Measurements from ENCODE around the gene HCAR3. TPM values are rescaled to one million over a fixed set of nuclear protein-coding genes. Genes with fewer than 3 reads are reported as not detected.
"Not testable (repeated sequence)": the region's sequence is repeated elsewhere in the genome, so short reads cannot be mapped to it uniquely, and the experiment has no call there.

Gene HCAR3
- total RNA-seq = 4.3 TPM
- long read RNA-seq, transcript HCAR3-201 (1 exons, 2,137 nt) = major isoform, 6 of 7 reads
- long read RNA-seq, partial matches to known transcripts = 0 of 7 reads
- long read RNA-seq, other reads (novel, unspliced or antisense) = 1 of 7 reads

- H3K27me3 ChIP-seq; H3K4me1 ChIP-seq; H3K36me3 ChIP-seq; DNase-seq; H3K9me3 ChIP-seq; H3K27ac ChIP-seq; intact Hi-C loops (cut with DNase I); H3K4me3 ChIP-seq: not testable (repeated sequence)
- ATAC-seq = peak; percentile 62
Measured at GRCh38 chr12:122716658-122717057, at the start of gene HCAR3. Gene HCAR3, minus strand, starts transcription at chr12:122716811. Its CDS starts 74 bp downstream, at chr12:122716737.

- Histone ChIP-seq H3K27ac (no peak overlapping the region), H3K4me1 (peaks cover 10% of the 10 kb centered on the region), H3K4me3 (no peak overlapping the region), H3K9me3 (no peaks in the 10 kb centered on the region), H3K36me3 (peaks cover 68% of the 10 kb centered on the region), H3K27me3 (no peaks in the 10 kb centered on the region)
- intact Hi-C loops (cut with DNase I) = no loop called here
- no peak for TF ChIP-seq CTCF (IDR thresholded peaks at IDR 0.05)
- DNase-seq (no peak), ATAC-seq (no peak)
Measured at GRCh38 chr12:122757568-122757967, 41.0 kb upstream of the HCAR3 start.

GRCh38 chr12:122754790-122755189 lies 38.2 kb upstream of the HCAR3 start:
- no peak for ATAC-seq
- Histone ChIP-seq H3K27ac (no peak overlapping the region), H3K27me3 (no peaks in the 10 kb centered on the region), H3K4me1 (peaks cover 10% of the 10 kb centered on the region), H3K36me3 (peaks cover 50% of the 10 kb centered on the region), H3K4me3 (no peak overlapping the region), H3K9me3 (no peaks in the 10 kb centered on the region)
- TF ChIP-seq CTCF (IDR thresholded peaks at IDR 0.05) = no peak
- intact Hi-C loops (cut with DNase I) = loop anchor here (5.0 kb wide), 1 partner anchor 117 kb away; no protein-coding TSS in a partner anchor
- no peak for DNase-seq

- peak overlapping the region; percentile 90 for H3K27ac ChIP-seq
Measured at GRCh38 chr12:122753319-122753650, 36.7 kb upstream of the HCAR3 start.

GRCh38 chr12:122752464-122753318 lies 36.1 kb upstream of the HCAR3 start, which contains the start of gene DENR:
Gene DENR, plus strand, starts transcription at chr12:122752824. Its CDS starts 878 bp downstream, at chr12:122753702.
- peak within 1 kb of the TSS; percentile 97 for H3K4me3 ChIP-seq
- H3K4me1 ChIP-seq = peaks cover 10% of the 10 kb centered on the region
- ATAC-seq (peak; percentile 99), DNase-seq (peak; percentile 99)
- intact Hi-C loops (cut with DNase I) = loop anchor here (5.0 kb wide), 1 partner anchor 115 kb away; no protein-coding TSS in a partner anchor
- H3K27me3 ChIP-seq = no peaks in the 10 kb centered on the region
- peaks cover 39% of the 10 kb centered on the region for H3K36me3 ChIP-seq
- TF ChIP-seq CTCF (IDR thresholded peaks at IDR 0.05) = peak; percentile 81
- H3K9me3 ChIP-seq = no peaks in the 10 kb centered on the region
- H3K27ac ChIP-seq = peak within 1 kb of the TSS; percentile 90

More at GRCh38 chr12:122753319-122753650, 36.7 kb upstream of the HCAR3 start:
- DNase-seq (no peak), ATAC-seq (no peak)
- Histone ChIP-seq H3K4me1 (peaks cover 10% of the 10 kb centered on the region), H3K9me3 (no peaks in the 10 kb centered on the region), H3K4me3 (peak overlapping the region; percentile 97), H3K36me3 (peaks cover 45% of the 10 kb centered on the region), H3K27me3 (no peaks in the 10 kb centered on the region)
- no peak for TF ChIP-seq CTCF (IDR thresholded peaks at IDR 0.05)
- intact Hi-C loops (cut with DNase I) = loop anchor here (5.0 kb wide), 1 partner anchor 116 kb away; no protein-coding TSS in a partner anchor

- H3K36me3 ChIP-seq = peaks cover 21% of the 10 kb centered on the region
- not testable (repeated sequence) for H3K9me3 ChIP-seq, ATAC-seq, H3K27ac ChIP-seq, H3K27me3 ChIP-seq, DNase-seq, H3K4me3 ChIP-seq
- intact Hi-C loops (cut with DNase I) = loop anchor here (5.0 kb wide), 1 partner anchor 114 kb away; no protein-coding TSS in a partner anchor
- H3K4me1 ChIP-seq = peaks cover 10% of the 10 kb centered on the region
Measured at GRCh38 chr12:122750781-122751515, 34.3 kb upstream of the HCAR3 start.

Measured in upper lobe of right lung (tissue), 1 donor.